ENCODE measurements around the gene PPP1R14D. TPM values are rescaled to one million over a fixed set of nuclear protein-coding genes. Genes with fewer than 3 reads are reported as not detected.

PPP1R14D gene
- total and polyA plus RNA-seq, 8 donors, result 0.63 to 20.0 (median 2.2) TPM; not detected in 3

GRCh38 chr15:40789999-40790398, 38.5 kb downstream of the PPP1R14D start:
- peaks cover 31 to 87% (median 66%) of the 10 kb centered on the region in 4 donors for H3K4me1 ChIP-seq
- no peaks in the 10 kb centered on the region for H3K27me3 ChIP-seq
- DNase-seq, result no peak
- 68 to 81% (median 79%) methylated on average over 8 of the region's 8 CpGs for WGBS, 5 donors
- H3K36me3 ChIP-seq, result peaks cover 0 to 23% (median 12%) of the 10 kb centered on the region in 4 donors
- TF ChIP-seq POLR2AphosphoS5 (IDR thresholded peaks at IDR 0.05), result no peak
- no peak for TF ChIP-seq POLR2A (IDR thresholded peaks at IDR 0.05)
- TF ChIP-seq EP300 (IDR thresholded peaks at IDR 0.05), result no peak
- no peak for TF ChIP-seq CTCF (IDR thresholded peaks at IDR 0.05)
- intact Hi-C loops (cut with DNase I; ENCODE audit: low total_unique reads), result no loop called here
- no peaks in the 10 kb centered on the region for H3K9me3 ChIP-seq
- H3K4me3 ChIP-seq, result no peak overlapping the region
- H3K27ac ChIP-seq, result peak overlapping the region; percentile 12 to 92 (median 50)

GRCh38 chr15:40789119-40789518, 39.4 kb downstream of the PPP1R14D start:
- intact Hi-C loops (cut with DNase I; ENCODE audit: low total_unique reads), result no loop called here
- peak overlapping the region; percentile 37 to 92 (median 78) for H3K27ac ChIP-seq
- H3K4me3 ChIP-seq, result no peak overlapping the region
- no peaks in the 10 kb centered on the region for H3K9me3 ChIP-seq
- peaks cover 0 to 23% (median 14%) of the 10 kb centered on the region in 4 donors for H3K36me3 ChIP-seq
- DNase-seq, result no peak
- H3K4me1 ChIP-seq, result peaks cover 31 to 83% (median 63%) of the 10 kb centered on the region in 4 donors
- no peaks in the 10 kb centered on the region for H3K27me3 ChIP-seq
- TF ChIP-seq EP300 (IDR thresholded peaks at IDR 0.05), result no peak
- TF ChIP-seq CTCF (IDR thresholded peaks at IDR 0.05), result no peak
- no peak for TF ChIP-seq POLR2AphosphoS5 (IDR thresholded peaks at IDR 0.05)
- no peak for TF ChIP-seq POLR2A (IDR thresholded peaks at IDR 0.05)
- WGBS, 5 donors, result 81 to 88% (median 86%) methylated on average over 5 of the region's 5 CpGs

GRCh38 chr15:40787991-40788390, 40.5 kb downstream of the PPP1R14D start:
- Histone ChIP-seq H3K4me1 (peaks cover 31 to 72% (median 57%) of the 10 kb centered on the region in 4 donors), H3K27me3 (no peaks in the 10 kb centered on the region), H3K4me3 (no peak overlapping the region), H3K27ac (peak overlapping the region; percentile 71 to 92 (median 81)), H3K9me3 (no peaks in the 10 kb centered on the region), H3K36me3 (peaks cover 0 to 23% (median 14%) of the 10 kb centered on the region in 4 donors)
- intact Hi-C loops (cut with DNase I; ENCODE audit: low total_unique reads), result no loop called here
- no peak for DNase-seq
- WGBS, 5 donors, result 49 to 55% (median 53%) methylated on average over 6 of the region's 6 CpGs
- TF ChIP-seq CTCF (IDR thresholded peaks at IDR 0.05), result no peak
- no peak for TF ChIP-seq POLR2A (IDR thresholded peaks at IDR 0.05)
- no peak for TF ChIP-seq POLR2AphosphoS5 (IDR thresholded peaks at IDR 0.05)
- no peak for TF ChIP-seq EP300 (IDR thresholded peaks at IDR 0.05)

GRCh38 chr15:40787344-40787841, 41.1 kb downstream of the PPP1R14D start:
- peak overlapping the region; percentile 71 to 92 (median 81) for H3K27ac ChIP-seq
- H3K4me1 ChIP-seq, result peaks cover 31 to 72% (median 61%) of the 10 kb centered on the region in 4 donors
- intact Hi-C loops (cut with DNase I; ENCODE audit: low total_unique reads), result no loop called here
- H3K9me3 ChIP-seq, result no peaks in the 10 kb centered on the region
- H3K36me3 ChIP-seq, result peaks cover 0 to 20% (median 13%) of the 10 kb centered on the region in 4 donors
- no peaks in the 10 kb centered on the region for H3K27me3 ChIP-seq
- TF ChIP-seq POLR2AphosphoS5 (IDR thresholded peaks at IDR 0.05), result peak in 2 of 3 donors; percentile 57
- no peak for TF ChIP-seq CTCF (IDR thresholded peaks at IDR 0.05)
- no peak for TF ChIP-seq POLR2A (IDR thresholded peaks at IDR 0.05)
- TF ChIP-seq EP300 (IDR thresholded peaks at IDR 0.05), result no peak
- WGBS, 5 donors, result 7 to 18% (median 16%) methylated on average over 4 of the region's 4 CpGs
- no peak overlapping the region for H3K4me3 ChIP-seq
- DNase-seq, result peak; percentile 88 to 90
